Activated CD4-positive, alpha-beta T cell treated with anti-CD3 and anti-CD28 coated beads, Interleukin-2, Interleukin-4, amounts not matched to agents 100 ng/mL and 50 ng/mL, durations not matched to agents 16 hours and 8 hours (primary cell): ENCODE results near the gene CEBPG.

Source experiments
- DNase-seq: peaks from one replicate; pipeline ENCODE4 v3.0.0-alpha.2; 2020; ENCODE audit warnings: low spot score

CEBPG gene

GRCh38 chr19:33382006-33382405, 8.5 kb downstream of the CEBPG start:
- DNase-seq = no peak

DNA sequence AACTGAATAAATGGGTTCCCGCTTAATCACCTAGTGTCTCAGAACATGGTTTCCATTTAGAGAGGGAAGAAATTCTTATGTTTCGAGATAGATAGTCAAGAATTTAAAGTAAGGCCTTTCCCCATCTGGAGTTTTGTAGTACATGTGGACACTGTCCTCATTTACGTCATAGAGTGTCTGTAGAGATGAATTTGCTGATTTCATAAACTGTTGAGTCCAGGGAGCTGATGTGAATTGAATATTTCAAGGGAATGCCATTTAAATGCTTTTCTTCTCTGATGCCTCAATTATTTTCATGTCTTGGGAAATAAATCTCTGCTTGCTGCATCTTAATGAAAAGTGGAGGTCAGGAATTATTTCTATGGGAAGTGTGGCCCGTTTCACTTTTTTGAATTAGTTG, 9.5 kb downstream of the CEBPG start:
- no peak for DNase-seq

- DNase-seq = no peak
These were observed 10.3 kb downstream of the CEBPG start for GRCh38 chr19:33383720-33384292.

- DNase-seq = no peak
These were observed 11.5 kb downstream of the CEBPG start for GRCh38 chr19:33384983-33385382.

DNA sequence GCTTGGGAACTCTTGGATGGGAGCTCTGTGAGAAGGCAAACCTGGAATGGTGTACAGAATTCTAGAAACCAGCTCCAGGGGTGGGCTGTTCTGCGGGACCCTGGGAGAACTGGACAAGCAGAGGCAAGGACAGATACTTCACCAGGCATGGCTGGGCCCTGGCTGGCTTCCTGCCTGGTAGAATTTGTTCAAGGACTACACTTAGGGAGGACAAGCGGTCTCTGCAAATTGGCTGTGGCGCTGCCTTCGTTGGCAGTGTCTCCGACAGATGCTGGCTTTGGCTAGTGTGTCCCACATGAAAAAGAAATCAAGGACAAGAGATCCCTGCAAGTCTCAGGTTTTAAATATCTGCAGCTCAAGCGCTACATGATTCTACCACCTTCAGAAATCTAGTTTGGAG, 12.4 kb downstream of the CEBPG start:
- DNase-seq = no peak

DNA sequence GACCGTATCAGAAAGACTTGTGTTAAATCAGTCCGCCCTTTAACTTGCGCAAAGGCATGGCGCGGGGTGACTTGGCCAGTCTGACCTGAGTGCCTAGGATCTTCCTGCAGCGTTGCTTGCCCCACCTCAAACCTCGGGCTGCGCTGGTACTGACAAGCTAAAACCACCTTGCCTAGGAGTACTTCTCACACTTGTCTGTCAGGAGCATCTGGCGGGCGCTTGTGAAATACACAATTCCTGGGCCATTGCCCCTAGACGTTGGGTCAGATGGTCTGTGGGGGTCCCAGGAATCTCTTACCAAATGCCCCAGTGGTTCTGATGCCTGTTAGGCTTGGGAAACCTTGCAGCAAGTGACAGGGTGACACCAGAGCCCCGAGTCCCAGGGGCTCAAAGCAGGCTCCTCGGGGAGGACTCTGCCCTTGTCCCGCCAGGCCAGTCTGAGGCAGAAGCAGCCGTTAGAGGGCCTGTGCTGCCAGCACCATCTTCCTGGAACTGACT, 12.9 kb downstream of the CEBPG start:
- no peak for DNase-seq

GRCh38 chr19:33387351-33388230, 14.1 kb downstream of the CEBPG start:
- DNase-seq = no peak

GRCh38 chr19:33388231-33388724, 14.8 kb downstream of the CEBPG start:
- no peak for DNase-seq

DNA sequence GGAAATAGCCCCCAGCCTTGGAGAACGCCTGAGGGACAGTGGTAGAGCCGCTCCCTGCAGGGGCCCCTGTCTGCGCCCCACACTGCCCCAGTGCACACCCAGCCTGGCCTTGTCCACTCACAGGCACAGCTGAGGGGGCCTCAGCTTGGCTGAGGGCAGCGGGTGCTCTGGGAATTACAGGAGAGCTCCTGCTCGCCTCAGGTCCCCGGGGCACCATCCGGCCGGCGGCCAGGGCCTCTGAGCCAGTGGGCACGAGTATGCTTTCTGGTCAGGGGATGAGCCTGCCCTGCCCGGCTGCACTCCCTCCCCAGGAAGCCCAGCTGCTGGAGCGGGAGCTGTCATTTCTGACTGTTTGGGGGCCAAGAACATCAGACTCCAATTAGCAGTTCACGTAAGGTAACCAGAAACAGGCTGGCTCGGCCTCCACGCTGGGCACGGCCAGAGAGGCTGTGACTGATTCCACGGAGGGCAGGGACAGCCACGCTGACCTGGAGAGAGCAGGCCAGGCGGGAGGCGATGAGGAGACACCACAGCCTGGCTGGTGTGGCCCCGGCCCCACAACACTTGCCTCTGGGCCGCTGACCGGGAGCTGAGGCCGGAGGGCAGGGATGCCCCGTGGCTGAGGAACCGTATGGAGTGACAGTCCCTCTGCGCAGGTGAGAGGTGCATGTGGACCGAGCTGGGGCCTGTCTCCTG, 15.4 kb downstream of the CEBPG start:
- DNase-seq = no peak

- DNase-seq = no peak
These were observed 16.1 kb downstream of the CEBPG start for GRCh38 chr19:33389421-33390100.

DNA sequence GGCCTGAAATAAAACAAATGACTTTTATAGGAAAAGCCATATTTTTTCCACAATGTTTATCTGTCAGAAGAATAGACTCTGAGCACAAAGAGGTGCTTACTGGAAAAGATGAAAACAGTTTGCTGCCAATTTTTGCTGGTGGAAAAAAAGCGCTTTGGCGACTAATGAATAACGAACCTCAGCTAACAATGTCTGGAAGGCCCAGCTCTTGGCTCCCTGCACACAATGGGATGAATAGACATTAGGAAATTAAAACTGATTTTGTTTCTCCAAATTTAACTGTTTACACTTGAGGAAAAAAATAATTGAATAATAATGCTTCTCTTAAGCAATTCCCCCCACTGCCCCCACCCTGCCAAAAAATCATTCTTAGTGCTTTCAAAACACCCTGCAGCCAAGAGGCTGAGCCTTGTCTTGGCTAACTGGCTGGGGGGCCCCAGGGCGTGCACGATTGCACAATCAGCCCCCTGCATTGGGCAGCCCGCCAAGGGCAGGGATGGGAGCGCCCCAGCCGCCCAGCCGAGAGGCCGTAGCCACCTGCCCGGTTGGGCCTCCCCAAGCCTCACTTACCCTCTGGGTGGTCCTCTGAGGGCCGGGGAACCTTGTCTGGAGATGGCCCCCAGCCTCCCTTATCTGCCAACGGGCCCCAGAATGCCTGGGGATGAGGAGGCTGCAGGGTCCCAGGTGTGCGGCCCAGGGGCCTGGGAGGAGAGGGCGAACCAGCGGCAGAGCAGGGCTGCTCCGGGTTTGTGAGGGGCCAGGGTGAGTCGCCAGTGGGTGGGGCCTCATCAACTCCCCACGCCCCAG, 16.8 kb downstream of the CEBPG start:
- DNase-seq = no peak

- no peak for DNase-seq
These were observed 17.6 kb downstream of the CEBPG start for GRCh38 chr19:33390908-33391630.

DNA sequence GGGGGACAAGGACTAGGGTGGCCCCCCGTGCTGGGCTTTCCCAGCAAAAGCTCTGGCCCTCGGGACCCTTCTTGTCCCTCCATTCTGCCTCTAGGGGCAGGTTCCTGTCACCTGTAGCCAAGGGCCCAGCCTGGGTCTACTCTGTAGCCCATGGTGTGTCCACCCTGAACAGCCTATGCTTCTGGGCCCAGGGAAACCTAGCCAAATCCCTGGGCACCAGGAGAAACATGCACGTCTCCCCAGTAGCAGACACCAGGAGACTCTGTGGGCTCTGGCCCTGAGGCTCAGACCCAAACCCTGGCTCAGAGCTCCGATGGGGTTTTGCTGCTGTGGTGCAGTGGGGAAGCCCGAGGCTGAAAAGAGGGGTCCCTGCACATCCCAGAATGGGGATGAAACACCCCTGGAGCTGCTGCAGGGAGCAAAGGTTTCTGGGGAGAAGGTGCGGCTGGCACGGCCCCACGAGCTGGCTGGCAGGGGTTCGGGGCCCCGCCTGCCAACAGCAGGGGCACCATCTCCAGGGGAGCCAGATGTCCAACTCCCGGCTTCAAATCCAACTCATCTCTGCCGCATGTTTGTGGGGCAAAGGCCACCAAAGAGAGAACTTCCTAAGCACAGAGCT, 18.2 kb downstream of the CEBPG start:
- DNase-seq = no peak

- DNase-seq = no peak
These were observed 19.1 kb downstream of the CEBPG start for GRCh38 chr19:33392341-33393285.

GRCh38 chr19:33393286-33394005, 19.9 kb downstream of the CEBPG start:
- no peak for DNase-seq

- no peak for DNase-seq
These were observed 20.7 kb downstream of the CEBPG start for GRCh38 chr19:33394006-33394722.

GRCh38 chr19:33394723-33395560, 21.4 kb downstream of the CEBPG start:
- no peak for DNase-seq
